HCT116 (cell line): ENCODE results near the gene KAT5. TPM values are rescaled to one million over a fixed set of nuclear protein-coding genes. Genes with fewer than 3 reads are reported as not detected.

Experiments
- ATAC-seq: fragments of 200-7000 bp; cut with Tn5 transposase; 2 replicates; pipeline ENCODE4 v1.9.1; 2020; ENCODE audit warnings: mild to moderate bottlenecking, moderate library complexity
- BruUV-seq: library from RNA; stranded (reverse); fragments of 400-500 nt; replicated peaks from 2 replicates; lab custom pipeline; 2021; lab: Mats Ljungman, UMichigan
- CTCF ChIA-PET: fragments of 300-600 bp; sonication (Branson Sonifier 250); formaldehyde crosslinking; loops from one replicate; lab custom pipeline; 2021; ENCODE audit warnings: antibody characterized with exemption; lab: Charles Lee
- POLR2A ChIA-PET: fragments of 300-600, 350-600 bp; sonication (Branson Sonifier 250); formaldehyde crosslinking; loops from one replicate; lab custom pipeline; 2021; ENCODE audit warnings: antibody characterized with exemption; lab: Charles Lee
- RAD21 ChIA-PET, 2 experiments: fragments of 300-600 bp; sonication (Branson Sonifier 250); formaldehyde crosslinking; loops; one replicate each; lab custom pipeline; 2023; ENCODE audit warnings: low total read pairs in 2 of 2; ENCODE audit not compliant: uncharacterized antibody in 2 of 2, unreplicated experiment in 2 of 2, low non-redundant PET in 1 of 2; lab: Charles Lee
- DNase-seq: peaks from one replicate; pipeline ENCODE4 v3.0.0-alpha.2; 2010; ENCODE audit warnings: low read depth, low spot score
- H2AFZ ChIP-seq: fragments of 200-600 bp; shearing (Covaris generic), sonication (generic); 2 replicates; pipeline ENCODE4 v1.6.1; 2017; ENCODE audit warnings: low read depth, mixed run types, mixed read lengths, antibody characterized with exemption, low read length; ENCODE audit not compliant: poor library complexity, severe bottlenecking
- H3K27ac ChIP-seq: 2 replicates; pipeline ENCODE4 v1.5.1; 2012; ENCODE audit warnings: low read depth, low read length
- H3K27me3 ChIP-seq: fragments of 200-600 bp; sonication (generic); 2 replicates; pipeline ENCODE4 v1.6.1; 2016; ENCODE audit warnings: mixed run types, low read length, mixed read lengths; ENCODE audit not compliant: insufficient read depth
- H3K36me3 ChIP-seq, 2 experiments: fragments of 200-500 bp in 1 of 2; fragments of 200-600 bp in 1 of 2; sonication (Bioruptor generic) in 1 of 2; sonication (generic) in 1 of 2; 2 replicates each; pipeline versions ENCODE4 v1.5.1 to v1.6.1; 2014 to 2016; ENCODE audit warnings: low read length in 2 of 2, inconsistent platforms in 1 of 2, mixed read lengths in 1 of 2, mixed run types in 1 of 2; ENCODE audit not compliant: insufficient read depth in 2 of 2, control insufficient read depth in 1 of 2
- H3K4me1 ChIP-seq, 2 experiments: fragments of 200-600 bp in 1 of 2; sonication (generic) in 1 of 2; 2 replicates each; pipeline versions ENCODE4 v1.5.1 to v1.6.1; 2012 to 2017; ENCODE audit warnings: low read length in 2 of 2, inconsistent platforms in 1 of 2, mild to moderate bottlenecking in 1 of 2, mixed read lengths in 1 of 2, mixed run types in 1 of 2, moderate library complexity in 1 of 2; ENCODE audit not compliant: insufficient read depth in 2 of 2, control insufficient read depth in 1 of 2
- H3K4me2 ChIP-seq: fragments of 200-600 bp; sonication (generic); 2 replicates; pipeline ENCODE4 v1.6.1; 2017; ENCODE audit warnings: mixed run types, low read length, mixed read lengths
- H3K4me3 ChIP-seq, 2 experiments: fragments of 200-600 bp in 1 of 2; sonication (generic) in 1 of 2; replicated peaks in 1 of 2; 2 replicates each; pipeline ENCODE4 v1.5.1; 2011 to 2016; ENCODE audit warnings: low read length in 2 of 2, control low read depth in 1 of 2, low read depth in 1 of 2, mild to moderate bottlenecking in 1 of 2, mixed read lengths in 1 of 2, mixed run types in 1 of 2
- H3K79me2 ChIP-seq: fragments of 200-600 bp; sonication (generic); 2 replicates; pipeline ENCODE4 v1.6.1; 2017; ENCODE audit warnings: mild to moderate bottlenecking, mixed run types, low read length, moderate library complexity, mixed read lengths; ENCODE audit not compliant: insufficient read depth
- H3K9ac ChIP-seq: fragments of 200-600 bp; sonication (generic); 2 replicates; pipeline ENCODE4 v1.6.1; 2016; ENCODE audit warnings: low read length, mixed read lengths
- H3K9me2 ChIP-seq: fragments of 200-600 bp; sonication (generic), shearing (Covaris generic); 2 replicates; pipeline ENCODE4 v1.6.1; 2017; ENCODE audit warnings: mixed run types, mild to moderate bottlenecking, moderate library complexity; ENCODE audit not compliant: insufficient read depth
- H3K9me3 ChIP-seq, 2 experiments: fragments of 200-500 bp in 1 of 2; fragments of 200-600 bp in 1 of 2; sonication (Bioruptor generic) in 1 of 2; sonication (generic) in 1 of 2; 2 replicates each; pipeline ENCODE4 v1.6.1; 2014 to 2017; ENCODE audit warnings: low read length in 2 of 2, mixed read lengths in 2 of 2, inconsistent platforms in 1 of 2, low read depth in 1 of 2, mild to moderate bottlenecking in 1 of 2, mixed run types in 1 of 2, moderate library complexity in 1 of 2; ENCODE audit not compliant: control insufficient read depth in 1 of 2, insufficient read depth in 1 of 2
- H4K20me1 ChIP-seq: fragments of 200-600 bp; sonication (generic), shearing (Covaris generic); 2 replicates; pipeline ENCODE4 v1.6.1; 2017; ENCODE audit warnings: mixed run types, mild to moderate bottlenecking, moderate library complexity; ENCODE audit not compliant: insufficient read depth
- CTCF ChIP-seq, 3 experiments: fragments of 200-600 bp in 1 of 3; sonication (generic) in 1 of 3; IDR thresholded peaks in 2 of 3; conservative IDR thresholded peaks in 1 of 3; 2 replicates each; pipeline ENCODE4 v1.5.1; 2012 to 2017; ENCODE audit warnings: low read depth in 2 of 3, low read length in 2 of 3, antibody characterized with exemption in 1 of 3, borderline replicate concordance in 1 of 3, control low read depth in 1 of 3, mild to moderate bottlenecking in 1 of 3, mixed read lengths in 1 of 3, mixed run types in 1 of 3, moderate library complexity in 1 of 3; ENCODE audit not compliant: insufficient read depth in 1 of 3
- EGR1 ChIP-seq: IDR thresholded peaks from 2 replicates; pipeline ENCODE4 v1.6.1; 2012; ENCODE audit warnings: low read depth
- EZH2 ChIP-seq: fragments of 200-600 bp; sonication (generic); IDR thresholded peaks from 2 replicates; pipeline ENCODE4 v1.6.1; 2017; ENCODE audit warnings: antibody characterized with exemption, mixed run types
- FOSL1 ChIP-seq: IDR thresholded peaks from 2 replicates; pipeline ENCODE4 v1.6.1; 2012; ENCODE audit warnings: low read depth
- JUND ChIP-seq: IDR thresholded peaks from 2 replicates; pipeline ENCODE4 v1.6.1; 2012
- SIN3A ChIP-seq: IDR thresholded peaks from 2 replicates; pipeline ENCODE4 v1.6.1; 2012; ENCODE audit warnings: low read depth
- SP1 ChIP-seq: IDR thresholded peaks from 2 replicates; pipeline ENCODE4 v1.6.1; 2012; ENCODE audit warnings: low read depth
- TCF7L2 ChIP-seq: IDR thresholded peaks from 2 replicates; pipeline ENCODE4 v1.7.0; 2011; ENCODE audit warnings: borderline replicate concordance, inconsistent platforms; ENCODE audit not compliant: insufficient read depth, insufficient read length; ENCODE audit errors: extremely low read depth
- ZFX ChIP-seq: fragments of 450-650 bp; IDR thresholded peaks from 2 replicates; pipeline ENCODE4 v1.6.1; 2017
- intact Hi-C: fragments of 100-400 bp; cut with micrococcal nuclease; formaldehyde crosslinking; loops from 2 replicates; pipeline ENCODE4 v1.10.0; 2022
- total RNA-seq: library from RNA; stranded (reverse); gene quantifications from one replicate; pipeline ENCODE4 v1.2.1, GENCODE V29; 2021; ENCODE audit not compliant: unreplicated experiment
- TF ChIP-seq, protein P1 (sequence below): IDR thresholded peaks from 2 replicates; pipeline ENCODE4 v1.6.1; 2012

KAT5 gene
- total RNA-seq, 1 experiment from 2014 or later, result 78.7 TPM

- Histone ChIP-seq H2AFZ (no peak overlapping the region), H3K9ac (no peak overlapping the region), H4K20me1 (no peaks in the 10 kb centered on the region), H3K36me3 (no peaks in the 10 kb centered on the region), H3K27ac (no peak overlapping the region), H3K9me3 (no peaks in the 10 kb centered on the region), H3K9me2 (no peaks in the 10 kb centered on the region), H3K27me3 (no peaks in the 10 kb centered on the region), H3K79me2 (no peaks in the 10 kb centered on the region), H3K4me3 (no peak overlapping the region), H3K4me1 (peaks cover 0 to 12% of the 10 kb centered on the region in 2 experiments; a peak in 2 of 4 replicates), H3K4me2 (no peak overlapping the region)
- CTCF ChIA-PET, result no interaction called here
- ATAC-seq, result no peak
- TF ChIP-seq FOSL1, result no peak
- TF ChIP-seq EGR1, result no peak
- no peak for TF ChIP-seq CTCF (IDR thresholded peaks at IDR 0.05 in 2 of 3, conservative IDR thresholded peaks at IDR 0.05 in 1 of 3; ENCODE audit: borderline replicate concordance in 1 of 3, insufficient read depth in 1 of 3, low read depth in 2 of 3, low read length in 2 of 3)
- no peak for TF ChIP-seq EZH2
- TF ChIP-seq, protein P1, sequence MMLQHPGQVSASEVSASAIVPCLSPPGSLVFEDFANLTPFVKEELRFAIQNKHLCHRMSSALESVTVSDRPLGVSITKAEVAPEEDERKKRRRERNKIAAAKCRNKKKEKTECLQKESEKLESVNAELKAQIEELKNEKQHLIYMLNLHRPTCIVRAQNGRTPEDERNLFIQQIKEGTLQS, result no peak
- BruUV-seq, result no TSS peak
- POLR2A ChIA-PET, result no interaction called here
- DNase-seq, result no peak
- intact Hi-C loops, result no loop called here
- RAD21 ChIA-PET, result no interaction called here
Observed at GRCh38 chr11:65742353-65742752, 30.3 kb downstream of the KAT5 start.

- H3K4me2 ChIP-seq, result no peak overlapping the region
- H3K9ac ChIP-seq, result no peak overlapping the region
- intact Hi-C loops, result loop anchor here (1.0 kb wide), 1 partner anchor 75 kb away; no protein-coding TSS in a partner anchor
- no peak overlapping the region for H3K4me3 ChIP-seq
- H3K36me3 ChIP-seq, result no peaks in the 10 kb centered on the region
- H3K4me1 ChIP-seq, result peaks cover 0 to 12% of the 10 kb centered on the region in 2 experiments; a peak in 2 of 4 replicates
- no peak overlapping the region for H2AFZ ChIP-seq
- no peaks in the 10 kb centered on the region for H3K9me3 ChIP-seq
- POLR2A ChIA-PET, result no interaction called here
- H3K27me3 ChIP-seq, result no peaks in the 10 kb centered on the region
- H3K9me2 ChIP-seq, result no peaks in the 10 kb centered on the region
- CTCF ChIA-PET, result interaction anchor here (1.4 to 2.0 kb wide), 2 partner anchors 11 to 74 kb away, joined by 5 to 8 read pairs; no protein-coding TSS in a partner anchor
- no peaks in the 10 kb centered on the region for H4K20me1 ChIP-seq
- no peak for TF ChIP-seq JUND
- no peak for TF ChIP-seq TCF7L2
- TF ChIP-seq SP1, result no peak
- TF ChIP-seq SIN3A, result no peak
- TF ChIP-seq EZH2, result no peak
- no peak for TF ChIP-seq ZFX
- TF ChIP-seq FOSL1, result no peak
- TF ChIP-seq, protein P1, result no peak
- no peak for ATAC-seq
- H3K79me2 ChIP-seq, result no peaks in the 10 kb centered on the region
- DNase-seq, result no peak
- BruUV-seq, result no TSS peak
- RAD21 ChIA-PET, result no interaction called here
- H3K27ac ChIP-seq, result no peak overlapping the region
Observed at GRCh38 chr11:65743681-65744025, 31.6 kb downstream of the KAT5 start.
